HG03064 (cell line): ENCODE results near the gene TMEM147.
"Not testable (repeated sequence)": the region's sequence is repeated elsewhere in the genome, so short reads cannot be mapped to it uniquely, and the experiment has no call there.

Experiments
- ATAC-seq: cut with Tn5 transposase; IDR thresholded peaks from one replicate; pipeline ENCODE4 v1.9.1; 2021; ENCODE audit warnings: low read depth; ENCODE audit not compliant: unreplicated experiment

Gene TMEM147

GRCh38 chr19:35560271-35560670 lies 14.8 kb downstream of the TMEM147 start:
- ATAC-seq = no peak

GRCh38 chr19:35560677-35561076 lies 15.3 kb downstream of the TMEM147 start:
- no peak for ATAC-seq

GRCh38 chr19:35561436-35561835 lies 16.0 kb downstream of the TMEM147 start:
- no peak for ATAC-seq

GRCh38 chr19:35562336-35562735 lies 16.9 kb downstream of the TMEM147 start:
- ATAC-seq = no peak

- no peak for ATAC-seq
These were observed 17.4 kb downstream of the TMEM147 start for GRCh38 chr19:35562776-35563175.

- ATAC-seq = no peak
These were observed 17.9 kb downstream of the TMEM147 start, which contains the start of gene ATP4A for GRCh38 chr19:35563207-35563829. TSS of gene ATP4A (minus strand) at chr19:35563658. CDS start at chr19:35563629, 29 bp downstream.

- ATAC-seq = no peak
These were observed 19.8 kb downstream of the TMEM147 start for GRCh38 chr19:35565016-35565856.

GRCh38 chr19:35566738-35567137 lies 21.3 kb downstream of the TMEM147 start:
- no peak for ATAC-seq

- ATAC-seq = no peak
These were observed 23.9 kb downstream of the TMEM147 start for GRCh38 chr19:35569281-35569781.

- ATAC-seq = no peak
These were observed 26.1 kb downstream of the TMEM147 start for GRCh38 chr19:35571406-35571965.

GRCh38 chr19:35577918-35578317 lies 32.5 kb downstream of the TMEM147 start:
- no peak for ATAC-seq

- no peak for ATAC-seq
These were observed 33.3 kb downstream of the TMEM147 start for GRCh38 chr19:35578707-35579106.

- no peak for ATAC-seq
These were observed 37.3 kb downstream of the TMEM147 start for GRCh38 chr19:35582760-35583159.

GRCh38 chr19:35585848-35586247 lies 40.4 kb downstream of the TMEM147 start, which contains the start of gene PMIS2:
TSS of gene PMIS2 (plus strand) at chr19:35586173. CDS start at chr19:35586260, 87 bp downstream.
- no peak for ATAC-seq

- no peak for ATAC-seq
These were observed 41.9 kb downstream of the TMEM147 start for GRCh38 chr19:35587321-35587720.

- no peak for ATAC-seq
These were observed 45.4 kb downstream of the TMEM147 start for GRCh38 chr19:35590875-35591274.

GRCh38 chr19:35592226-35592625 lies 46.8 kb downstream of the TMEM147 start:
- no peak for ATAC-seq

- not testable (repeated sequence) for ATAC-seq
These were observed 49.6 kb downstream of the TMEM147 start for GRCh38 chr19:35595026-35595425.

- no peak for ATAC-seq
These were observed 50.5 kb downstream of the TMEM147 start for GRCh38 chr19:35595928-35596327.

- ATAC-seq = peak; percentile 67
These were observed 51.1 kb downstream of the TMEM147 start for GRCh38 chr19:35596366-35596999.
